Neural cell (in vitro differentiated cells): ENCODE results near the gene RASL10A. TPM values are rescaled to one million over a fixed set of nuclear protein-coding genes. Genes with fewer than 3 reads are reported as not detected.

ENCODE experiments used
- H2AFZ ChIP-seq: fragments of 200-600, 300-800 bp; sonication (generic), shearing (Covaris generic); 2 replicates; pipeline ENCODE4 v1.6.0; 2014; ENCODE audit warnings: low read depth, mild to moderate bottlenecking, antibody characterized with exemption, low read length, moderate library complexity
- H3F3A ChIP-seq: fragments of 200-600 bp; shearing (Covaris generic); 2 replicates; pipeline ENCODE4 v1.6.1; 2016; ENCODE audit warnings: mild to moderate bottlenecking, moderate library complexity, mixed read lengths, antibody characterized with exemption, low read length; ENCODE audit not compliant: insufficient read depth, poor library complexity, severe bottlenecking
- H3K27ac ChIP-seq: fragments of 200-600, 300-800 bp; sonication (generic), shearing (Covaris generic); 2 replicates; pipeline ENCODE4 v1.5.1; 2014; ENCODE audit warnings: mild to moderate bottlenecking, low read length, moderate library complexity
- H3K27me3 ChIP-seq: fragments of 300-800, 200-600 bp; sonication (generic), shearing (Covaris generic); 2 replicates; pipeline ENCODE4 v1.6.0; 2014; ENCODE audit warnings: mild to moderate bottlenecking, low read depth, low read length, moderate library complexity; ENCODE audit not compliant: insufficient read depth
- H3K36me3 ChIP-seq: fragments of 300-800, 200-600 bp; sonication (generic), shearing (Covaris generic); 2 replicates; pipeline ENCODE4 v1.5.1; 2014; ENCODE audit warnings: mild to moderate bottlenecking, antibody characterized with exemption, low read length, moderate library complexity; ENCODE audit not compliant: insufficient read depth
- H3K4me2 ChIP-seq: fragments of 300-800, 200-600 bp; sonication (generic), shearing (Covaris generic); 2 replicates; pipeline ENCODE4 v1.6.0; 2014; ENCODE audit warnings: mild to moderate bottlenecking, low read length
- H3K4me3 ChIP-seq: fragments of 300-800, 200-600 bp; sonication (generic), shearing (Covaris generic); 2 replicates; pipeline ENCODE4 v1.5.1; 2014; ENCODE audit warnings: mild to moderate bottlenecking, low read length, moderate library complexity
- H3K79me2 ChIP-seq: fragments of 200-600 bp; shearing (Covaris generic); replicated peaks from 2 replicates; pipeline ENCODE4 v1.6.0; 2014; ENCODE audit warnings: mild to moderate bottlenecking, low read length, moderate library complexity; ENCODE audit not compliant: insufficient read depth
- H3K9ac ChIP-seq: fragments of 300-800, 200-600 bp; sonication (generic), shearing (Covaris generic); 2 replicates; pipeline ENCODE4 v1.6.1; 2016; ENCODE audit warnings: mild to moderate bottlenecking, low read length, mixed read lengths
- H3K9me2 ChIP-seq: fragments of 200-600 bp; shearing (Covaris generic); 2 replicates; pipeline ENCODE4 v1.6.1; 2016; ENCODE audit warnings: mild to moderate bottlenecking, low read length, mixed read lengths; ENCODE audit not compliant: insufficient read depth
- H3K9me3 ChIP-seq: fragments of 200-600, 300-800 bp; sonication (generic), shearing (Covaris generic); 2 replicates; pipeline ENCODE4 v1.6.1; 2016; ENCODE audit warnings: mild to moderate bottlenecking, mixed run types, low read length, moderate library complexity, mixed read lengths
- H4K20me1 ChIP-seq: fragments of 200-600 bp; shearing (Covaris generic); 2 replicates; pipeline ENCODE4 v1.6.1; 2016; ENCODE audit warnings: mild to moderate bottlenecking, mixed run types; ENCODE audit not compliant: insufficient read depth
- EP300 ChIP-seq: fragments of 450-650 bp; conservative IDR thresholded peaks from 2 replicates; pipeline ENCODE4 v1.6.1; 2014; ENCODE audit warnings: antibody characterized with exemption, mild to moderate bottlenecking, moderate library complexity; ENCODE audit not compliant: poor library complexity, severe bottlenecking
- EZH2 ChIP-seq: fragments of 200-600, 300-800 bp; shearing (Covaris generic), sonication (generic); IDR thresholded peaks from 2 replicates; pipeline ENCODE4 v1.6.1; 2014; ENCODE audit warnings: antibody characterized with exemption, low read length, borderline replicate concordance, mild to moderate bottlenecking; ENCODE audit not compliant: insufficient read depth, poor library complexity, severe bottlenecking
- MXI1 ChIP-seq: fragments of 450-650 bp; conservative IDR thresholded peaks from 2 replicates; pipeline ENCODE4 v1.6.1; 2014; ENCODE audit warnings: antibody characterized with exemption, mild to moderate bottlenecking; ENCODE audit not compliant: poor library complexity, severe bottlenecking
- POLR2AphosphoS5 ChIP-seq: IDR thresholded peaks from 2 replicates; pipeline ENCODE4 v1.6.1; 2012
- RAD21 ChIP-seq: fragments of 450-650 bp; conservative IDR thresholded peaks from 2 replicates; pipeline ENCODE4 v1.6.1; 2014; ENCODE audit warnings: antibody characterized with exemption, mild to moderate bottlenecking, moderate library complexity
- REST ChIP-seq: IDR thresholded peaks from 2 replicates; pipeline ENCODE4 v1.6.1; 2012; ENCODE audit warnings: borderline replicate concordance
- SMC3 ChIP-seq: fragments of 450-650 bp; conservative IDR thresholded peaks from 2 replicates; pipeline ENCODE4 v1.6.1; 2014; ENCODE audit warnings: antibody characterized with exemption, mild to moderate bottlenecking, moderate library complexity; ENCODE audit not compliant: poor library complexity
- TAF1 ChIP-seq: IDR thresholded peaks from 2 replicates; pipeline ENCODE4 v1.6.1; 2012; ENCODE audit warnings: low read depth
- polyA plus RNA-seq: library from polyadenylated mRNA; depleted of rRNA; stranded (reverse); fragments of >200 nt; gene quantifications from 2 replicates; pipeline ENCODE4 v1.2.3, GENCODE V29; 2014
- TF ChIP-seq, protein P1 (sequence below): fragments of 450-650 bp; IDR thresholded peaks from 2 replicates; pipeline ENCODE4 v1.5.1; 2014; ENCODE audit warnings: antibody characterized with exemption, mild to moderate bottlenecking, moderate library complexity; ENCODE audit not compliant: poor library complexity, severe bottlenecking

Gene RASL10A
- polyA plus RNA-seq, 1 donor from 2014 or later: 3.0 TPM

DNA sequence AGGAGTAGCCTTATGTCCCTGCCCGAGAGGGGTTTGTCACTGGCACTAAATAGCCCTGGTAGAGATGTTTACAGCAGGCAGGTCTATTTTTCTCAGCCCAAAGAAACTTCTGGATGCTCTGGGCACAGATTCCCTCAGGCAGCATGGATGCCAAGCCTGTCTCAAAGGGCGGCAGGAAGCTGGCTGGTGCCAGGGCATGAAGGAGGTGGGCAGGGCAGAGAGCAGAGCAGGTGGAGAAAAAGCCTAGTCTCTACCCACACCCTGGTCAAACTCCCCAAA lies 13.2 kb downstream of the RASL10A start:
- no peak for TF ChIP-seq POLR2AphosphoS5
- no peak for TF ChIP-seq RAD21
- no peak for TF ChIP-seq EZH2
- TF ChIP-seq, protein P1, sequence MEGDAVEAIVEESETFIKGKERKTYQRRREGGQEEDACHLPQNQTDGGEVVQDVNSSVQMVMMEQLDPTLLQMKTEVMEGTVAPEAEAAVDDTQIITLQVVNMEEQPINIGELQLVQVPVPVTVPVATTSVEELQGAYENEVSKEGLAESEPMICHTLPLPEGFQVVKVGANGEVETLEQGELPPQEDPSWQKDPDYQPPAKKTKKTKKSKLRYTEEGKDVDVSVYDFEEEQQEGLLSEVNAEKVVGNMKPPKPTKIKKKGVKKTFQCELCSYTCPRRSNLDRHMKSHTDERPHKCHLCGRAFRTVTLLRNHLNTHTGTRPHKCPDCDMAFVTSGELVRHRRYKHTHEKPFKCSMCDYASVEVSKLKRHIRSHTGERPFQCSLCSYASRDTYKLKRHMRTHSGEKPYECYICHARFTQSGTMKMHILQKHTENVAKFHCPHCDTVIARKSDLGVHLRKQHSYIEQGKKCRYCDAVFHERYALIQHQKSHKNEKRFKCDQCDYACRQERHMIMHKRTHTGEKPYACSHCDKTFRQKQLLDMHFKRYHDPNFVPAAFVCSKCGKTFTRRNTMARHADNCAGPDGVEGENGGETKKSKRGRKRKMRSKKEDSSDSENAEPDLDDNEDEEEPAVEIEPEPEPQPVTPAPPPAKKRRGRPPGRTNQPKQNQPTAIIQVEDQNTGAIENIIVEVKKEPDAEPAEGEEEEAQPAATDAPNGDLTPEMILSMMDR: no peak
- no peak overlapping the region for H3K27ac ChIP-seq

DNA sequence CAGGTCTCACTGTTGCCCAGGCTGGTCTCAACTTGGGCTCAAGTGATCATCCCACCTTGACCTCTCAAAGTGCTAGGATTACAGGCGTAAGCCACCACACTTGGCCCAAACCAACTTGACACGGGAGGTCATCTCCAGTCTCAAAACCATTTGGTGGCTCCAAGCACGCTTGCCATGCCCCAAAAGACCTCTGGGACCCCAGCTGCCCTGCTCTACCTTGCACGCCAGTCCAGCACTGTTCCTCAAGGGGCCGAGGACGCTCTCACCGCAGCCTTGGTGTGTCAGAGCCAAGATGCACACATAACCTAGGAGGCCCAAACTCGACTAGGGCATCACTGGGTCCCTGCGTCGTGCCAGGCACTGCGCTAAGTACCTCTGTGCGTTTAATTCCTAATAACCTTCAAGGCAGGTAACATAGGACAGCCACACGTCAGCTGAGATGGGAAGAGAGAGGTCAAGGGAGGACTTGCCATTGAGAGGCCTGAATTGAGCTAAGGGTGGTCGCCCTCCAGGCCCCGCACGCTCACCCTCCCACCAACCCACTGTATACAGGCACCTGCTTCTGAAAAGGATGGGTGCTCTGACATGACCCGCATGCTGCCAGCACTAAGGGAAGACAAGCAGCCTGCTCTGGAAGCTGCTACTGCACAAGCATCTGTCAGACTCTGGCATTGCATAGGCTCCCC lies 13.6 kb downstream of the RASL10A start:
- no peaks in the 10 kb centered on the region for H3F3A ChIP-seq
- H3K27me3 ChIP-seq: peaks cover 11% of the 10 kb centered on the region
- no peaks in the 10 kb centered on the region for H3K79me2 ChIP-seq
- no peaks in the 10 kb centered on the region for H4K20me1 ChIP-seq
- H3K9me3 ChIP-seq: no peaks in the 10 kb centered on the region
- no peaks in the 10 kb centered on the region for H3K9me2 ChIP-seq
- H3K9ac ChIP-seq: no peak overlapping the region
- H2AFZ ChIP-seq: no peak overlapping the region
- no peak overlapping the region for H3K27ac ChIP-seq
- H3K4me3 ChIP-seq: no peak overlapping the region
- no peak for TF ChIP-seq REST
- TF ChIP-seq EP300: no peak
- no peak for TF ChIP-seq TAF1
- no peak for TF ChIP-seq MXI1
- TF ChIP-seq EZH2: no peak
- TF ChIP-seq, protein P1: no peak
- no peak for TF ChIP-seq SMC3
- TF ChIP-seq RAD21: no peak
- TF ChIP-seq POLR2AphosphoS5: no peak
- H3K36me3 ChIP-seq: peaks cover 9% of the 10 kb centered on the region
- no peak overlapping the region for H3K4me2 ChIP-seq

More for the DNA sequence above, 13.2 kb downstream of the RASL10A start:
- H3K9me2 ChIP-seq: no peaks in the 10 kb centered on the region
- no peak overlapping the region for H3K9ac ChIP-seq
- H2AFZ ChIP-seq: no peak overlapping the region
- peaks cover 11% of the 10 kb centered on the region for H3K27me3 ChIP-seq
- peaks cover 4% of the 10 kb centered on the region for H3K36me3 ChIP-seq
- no peaks in the 10 kb centered on the region for H3K79me2 ChIP-seq
- no peaks in the 10 kb centered on the region for H4K20me1 ChIP-seq
- H3K4me2 ChIP-seq: no peak overlapping the region
- no peaks in the 10 kb centered on the region for H3F3A ChIP-seq
- no peaks in the 10 kb centered on the region for H3K9me3 ChIP-seq
- no peak overlapping the region for H3K4me3 ChIP-seq
